HUES64 (cell line): ENCODE measurements around the gene DIP2C.
"Not testable (repeated sequence)": the region's sequence is repeated elsewhere in the genome, so short reads cannot be mapped to it uniquely, and the experiment has no call there.

ENCODE experiments used
- H3K27ac ChIP-seq: 2 replicates; pipeline ENCODE4 v1.7.0; 2013; ENCODE audit warnings: low read depth, low read length, inconsistent platforms
- H3K27me3 ChIP-seq: 2 replicates; pipeline ENCODE4 v1.6.1; 2013; ENCODE audit warnings: mild to moderate bottlenecking, low read length; ENCODE audit not compliant: insufficient read depth
- H3K36me3 ChIP-seq: 2 replicates; pipeline ENCODE4 v1.6.1; 2013; ENCODE audit warnings: mild to moderate bottlenecking, low read length; ENCODE audit not compliant: insufficient read depth
- H3K4me1 ChIP-seq: 2 replicates; pipeline ENCODE4 v1.6.1; 2013; ENCODE audit warnings: mild to moderate bottlenecking, low read length, moderate library complexity; ENCODE audit not compliant: insufficient read depth
- H3K4me3 ChIP-seq: 2 replicates; pipeline ENCODE4 v1.5.1; 2013; ENCODE audit warnings: mild to moderate bottlenecking, low read length, moderate library complexity
- H3K9ac ChIP-seq: 2 replicates; pipeline ENCODE4 v1.6.1; 2013; ENCODE audit warnings: mild to moderate bottlenecking, low read depth, low read length
- H3K9me3 ChIP-seq: 2 replicates; pipeline ENCODE4 v1.6.1; 2013; ENCODE audit warnings: low read depth, low read length; ENCODE audit not compliant: insufficient read depth
- whole genome bisulfite sequencing: fragments of 150-250, 120-280 bp; methylation state at CpG from one replicate; pipeline ENCODE4 v1.1.7; 2013; ENCODE audit warnings: missing lambda C conversion rate; 5-methylcytosine and 5-hydroxymethylcytosine counted together

The DIP2C gene

GRCh38 chr10:437698-438490 lies 251.6 kb downstream of the DIP2C start:
- Histone ChIP-seq H3K27me3 (no peaks in the 10 kb centered on the region), H3K9ac (no peak overlapping the region), H3K36me3 (peaks cover 2% of the 10 kb centered on the region; the same call in 1 of the 2 replicates), H3K4me3 (no peak overlapping the region), H3K9me3 (no peaks in the 10 kb centered on the region), H3K4me1 (no peaks in the 10 kb centered on the region), H3K27ac (no peak overlapping the region)
- 100% methylated on average over 3 of the region's 3 CpGs for whole genome bisulfite sequencing

GRCh38 chr10:436911-437665 lies 252.4 kb downstream of the DIP2C start:
- no peak overlapping the region for H3K4me3 ChIP-seq
- 96% methylated on average over 17 of the region's 17 CpGs for WGBS
- 0 out of 2 replicates have a peak, but pooled peaks cover 4% of the 10 kb centered on the region for H3K9me3 ChIP-seq
- H3K9ac ChIP-seq: no peak overlapping the region
- H3K27ac ChIP-seq: no peak overlapping the region
- H3K27me3 ChIP-seq: no peaks in the 10 kb centered on the region
- H3K4me1 ChIP-seq: no peaks in the 10 kb centered on the region
- H3K36me3 ChIP-seq: peaks cover 2% of the 10 kb centered on the region; the same call in 1 of the 2 replicates

- Histone ChIP-seq H3K9ac (no peak overlapping the region), H3K27me3 (no peaks in the 10 kb centered on the region), H3K9me3 (0 out of 2 replicates have a peak, but pooled peaks cover 5% of the 10 kb centered on the region), H3K4me1 (no peaks in the 10 kb centered on the region), H3K36me3 (peaks cover 2% of the 10 kb centered on the region; the same call in 1 of the 2 replicates), H3K4me3 (no peak overlapping the region), H3K27ac (no peak overlapping the region)
- whole genome bisulfite sequencing: 96% methylated on average over 19 of the region's 19 CpGs
These were observed 253.3 kb downstream of the DIP2C start for GRCh38 chr10:436013-436697.

- peaks cover 2% of the 10 kb centered on the region; the same call in 1 of the 2 replicates for H3K36me3 ChIP-seq
These were observed 254.1 kb downstream of the DIP2C start for GRCh38 chr10:435397-435796.

GRCh38 chr10:429696-430095 lies 259.8 kb downstream of the DIP2C start:
- Histone ChIP-seq H3K9ac (no peak overlapping the region), H3K9me3 (0 out of 2 replicates have a peak, but pooled peaks cover 5% of the 10 kb centered on the region), H3K4me3 (no peak overlapping the region), H3K27ac (no peak overlapping the region), H3K4me1 (no peaks in the 10 kb centered on the region), H3K27me3 (no peaks in the 10 kb centered on the region), H3K36me3 (no peaks in the 10 kb centered on the region)
- 98% methylated on average over 2 of the region's 2 CpGs for WGBS

More at GRCh38 chr10:435397-435796, 254.1 kb downstream of the DIP2C start:
- Histone ChIP-seq H3K27ac (no peak overlapping the region), H3K9ac (no peak overlapping the region), H3K9me3 (0 out of 2 replicates have a peak, but pooled peaks cover 5% of the 10 kb centered on the region), H3K4me3 (no peak overlapping the region), H3K4me1 (no peaks in the 10 kb centered on the region), H3K27me3 (no peaks in the 10 kb centered on the region)
- WGBS: 89% methylated on average over 3 of the region's 3 CpGs

GRCh38 chr10:427761-428519 lies 261.5 kb downstream of the DIP2C start:
- H3K9me3 ChIP-seq: 0 out of 2 replicates have a peak, but pooled peaks cover 5% of the 10 kb centered on the region
- H3K27ac ChIP-seq: no peak overlapping the region
- no peak overlapping the region for H3K4me3 ChIP-seq
- H3K4me1 ChIP-seq: no peaks in the 10 kb centered on the region
- no peaks in the 10 kb centered on the region for H3K27me3 ChIP-seq
- no peak overlapping the region for H3K9ac ChIP-seq
- no peaks in the 10 kb centered on the region for H3K36me3 ChIP-seq
- 96% methylated on average over 4 of the region's 9 CpGs for WGBS

- H3K9ac ChIP-seq, H3K36me3 ChIP-seq, H3K9me3 ChIP-seq, H3K27ac ChIP-seq, H3K4me3 ChIP-seq, H3K4me1 ChIP-seq, H3K27me3 ChIP-seq: not testable (repeated sequence)
- 97% methylated on average over 12 of the region's 12 CpGs for WGBS
These were observed 264.1 kb downstream of the DIP2C start for GRCh38 chr10:425365-425764.

GRCh38 chr10:424724-425123 lies 264.7 kb downstream of the DIP2C start:
- H3K27ac ChIP-seq, H3K4me1 ChIP-seq, H3K4me3 ChIP-seq, H3K9ac ChIP-seq, H3K36me3 ChIP-seq, H3K27me3 ChIP-seq, H3K9me3 ChIP-seq: not testable (repeated sequence)
- WGBS: 95% methylated on average over 9 of the region's 11 CpGs

GRCh38 chr10:423178-423577 lies 266.3 kb downstream of the DIP2C start:
- no peaks in the 10 kb centered on the region for H3K9me3 ChIP-seq
- H3K27ac ChIP-seq: no peak overlapping the region
- H3K36me3 ChIP-seq: 0 out of 2 replicates have a peak, but pooled peaks cover 3% of the 10 kb centered on the region
- H3K4me3 ChIP-seq: no peak overlapping the region
- no peaks in the 10 kb centered on the region for H3K27me3 ChIP-seq
- H3K4me1 ChIP-seq: no peaks in the 10 kb centered on the region
- no peak overlapping the region for H3K9ac ChIP-seq
- WGBS: 97% methylated on average over 7 of the region's 7 CpGs

GRCh38 chr10:422675-423074 lies 266.8 kb downstream of the DIP2C start:
- Histone ChIP-seq H3K9me3 (no peaks in the 10 kb centered on the region), H3K27me3 (no peaks in the 10 kb centered on the region), H3K9ac (no peak overlapping the region), H3K4me3 (no peak overlapping the region), H3K36me3 (0 out of 2 replicates have a peak, but pooled peaks cover 3% of the 10 kb centered on the region), H3K27ac (no peak overlapping the region), H3K4me1 (no peaks in the 10 kb centered on the region)
- WGBS: 89% methylated on average over 14 of the region's 14 CpGs
